NCI-H510A (cell line): ENCODE measurements around the gene CINP.

Experiments
- DNase-seq: peaks from one replicate; lab custom pipeline; 2025; lab: John Stamatoyannopoulos, UW

Gene CINP

DNA sequence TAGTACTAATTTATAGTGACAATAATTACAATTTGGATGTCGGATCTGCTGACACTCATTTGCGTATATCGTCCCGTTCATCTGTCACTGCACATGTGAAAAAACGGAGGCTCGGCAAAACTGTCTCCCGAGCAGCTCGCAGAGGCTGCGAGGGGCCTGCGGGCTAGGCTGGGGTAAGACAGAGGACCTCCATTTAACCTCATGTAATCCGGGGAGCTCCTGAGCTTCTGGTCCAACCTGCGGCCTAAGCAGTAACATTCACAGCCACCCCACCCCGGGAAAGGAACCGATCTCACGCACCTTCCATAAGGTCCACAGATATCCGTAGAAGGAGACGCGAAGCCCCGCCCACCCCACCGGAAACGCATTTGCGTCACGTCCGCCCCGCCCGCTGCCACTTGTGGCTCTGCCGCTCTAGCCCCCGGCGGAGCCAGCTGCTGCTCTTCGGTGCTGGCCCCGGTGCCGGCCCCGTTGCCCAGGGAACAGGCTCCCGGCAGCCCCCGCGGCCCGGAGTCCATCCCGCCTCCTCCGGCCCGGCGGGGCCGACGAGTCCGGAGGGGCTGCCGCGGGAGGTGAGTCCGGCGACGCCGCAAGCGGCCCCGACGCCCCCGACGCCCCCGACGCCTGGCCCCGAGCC is at the start of gene CINP, which contains the start of gene TECPR2:
CINP (minus strand) TSS at position 346 of the 637 bp plus-strand sequence; CDS start at position 307, 39 bp downstream.
TECPR2 (plus strand) TSS at position 397 of the 637 bp plus-strand sequence. CDS start 13,781 bp downstream, outside the sequence.
- DNase-seq: peak; percentile 96

DNA sequence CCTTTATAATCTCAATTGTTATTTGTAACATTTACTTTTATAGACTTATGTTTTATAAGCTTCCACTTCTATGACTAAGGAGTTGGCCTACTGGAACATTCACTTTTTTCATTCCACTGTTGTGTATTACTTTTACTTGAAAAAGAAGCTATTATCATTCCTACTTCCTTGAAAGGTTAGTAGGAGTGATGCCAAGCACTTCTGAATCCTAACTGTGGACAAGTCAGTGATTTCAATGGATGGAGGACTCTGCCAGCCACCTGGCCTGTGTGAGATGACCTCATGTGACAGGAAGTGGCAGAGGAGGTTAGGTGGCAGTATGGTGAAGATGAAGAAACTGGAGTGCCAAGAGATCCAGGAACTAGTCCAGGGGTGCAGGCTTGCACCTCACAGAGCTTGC is 46.0 kb upstream of the CINP start:
- DNase-seq: no peak

DNA sequence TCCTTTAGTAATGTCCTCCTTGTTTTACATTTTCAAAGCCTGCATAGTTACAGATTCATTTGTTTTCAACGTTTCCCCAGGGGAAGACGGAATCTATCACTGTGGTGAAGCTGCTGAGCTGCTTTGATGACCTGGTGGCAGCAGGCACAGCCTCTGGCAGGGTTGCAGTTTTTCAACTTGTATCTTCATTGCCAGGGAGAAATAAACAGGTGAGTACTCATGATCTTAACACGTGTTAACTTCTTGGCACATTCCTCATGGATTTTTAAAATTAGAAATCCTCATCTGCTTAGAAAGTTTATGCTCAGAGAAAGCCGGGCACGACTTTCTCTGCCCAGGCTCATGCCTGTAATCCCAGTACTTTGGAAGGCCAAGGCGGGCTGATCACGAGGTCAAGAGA is 44.6 kb upstream of the CINP start:
- no peak for DNase-seq

GRCh38 chr14:102403028-102403427 is 40.3 kb upstream of the CINP start:
- DNase-seq: no peak

DNA sequence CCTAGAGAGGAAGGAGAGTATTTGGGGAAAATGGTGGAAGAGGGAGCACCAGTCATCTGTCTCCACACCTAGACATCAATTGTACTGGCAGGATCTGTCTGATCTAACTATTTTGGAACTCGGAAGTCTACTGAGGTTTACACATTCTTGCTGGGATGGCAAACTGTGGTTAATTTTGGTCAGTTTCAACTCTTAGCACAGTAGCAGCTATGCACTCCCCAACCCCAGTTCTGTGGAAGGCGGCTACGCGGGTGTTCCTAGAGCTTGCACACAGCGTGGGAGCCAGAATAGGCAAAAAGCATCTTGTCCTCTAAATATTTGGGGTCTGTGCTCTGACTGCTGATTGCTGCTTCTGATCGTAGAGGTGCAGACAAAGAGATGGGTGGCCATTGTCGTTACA is 33.8 kb upstream of the CINP start:
- DNase-seq: no peak

- DNase-seq: no peak
Measured at GRCh38 chr14:102394717-102395375, 32.2 kb upstream of the CINP start.

- DNase-seq: no peak
Measured at GRCh38 chr14:102392506-102392905, 29.8 kb upstream of the CINP start.

GRCh38 chr14:102390064-102390855 is 27.6 kb upstream of the CINP start:
- DNase-seq: no peak

- DNase-seq: no peak
Measured at GRCh38 chr14:102389246-102389645, 26.6 kb upstream of the CINP start.

GRCh38 chr14:102387086-102387485 is 24.4 kb upstream of the CINP start:
- DNase-seq: no peak

DNA sequence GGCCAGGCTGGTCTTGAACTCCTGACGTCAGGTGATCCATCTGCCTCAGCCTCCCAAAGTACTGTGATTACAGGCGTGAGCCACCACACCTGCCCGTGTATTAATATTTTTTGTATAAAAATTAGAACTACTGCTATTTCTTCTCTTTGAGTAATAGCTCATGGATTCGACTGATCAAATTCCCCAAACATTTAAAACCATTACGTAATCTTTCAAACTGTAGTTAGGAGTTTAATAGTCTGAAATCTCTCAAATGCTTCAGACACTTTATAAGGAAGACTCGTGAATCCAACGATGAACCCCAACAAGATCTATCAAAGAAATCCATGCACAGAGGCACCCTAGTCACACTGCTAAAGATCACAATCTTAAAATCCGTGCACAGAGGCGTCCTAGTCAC is 16.1 kb upstream of the CINP start:
- no peak for DNase-seq

DNA sequence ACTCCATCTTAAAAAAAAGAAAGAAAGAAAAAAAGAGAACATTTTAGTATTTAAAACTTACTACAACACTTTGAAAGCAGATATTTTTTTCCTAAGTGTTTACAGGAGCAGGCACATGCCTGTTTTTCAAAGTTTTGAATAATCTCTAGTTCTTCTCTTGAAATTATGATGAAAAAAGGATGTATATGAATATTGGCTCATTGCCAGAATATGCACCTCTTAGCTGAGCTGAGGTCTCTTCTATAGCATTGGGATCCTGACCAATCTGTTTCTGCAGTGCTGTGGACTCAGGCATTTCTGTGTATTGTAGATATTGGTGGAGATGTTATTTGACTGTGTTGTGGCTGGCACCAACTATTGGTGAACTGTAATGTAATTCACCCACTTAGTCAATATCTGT is 15.0 kb upstream of the CINP start:
- no peak for DNase-seq

GRCh38 chr14:102375119-102375518 is 12.4 kb upstream of the CINP start:
- no peak for DNase-seq

GRCh38 chr14:102374264-102374663 is 11.6 kb upstream of the CINP start:
- DNase-seq: no peak

- DNase-seq: no peak
Measured at GRCh38 chr14:102373110-102373509, 10.4 kb upstream of the CINP start.

DNA sequence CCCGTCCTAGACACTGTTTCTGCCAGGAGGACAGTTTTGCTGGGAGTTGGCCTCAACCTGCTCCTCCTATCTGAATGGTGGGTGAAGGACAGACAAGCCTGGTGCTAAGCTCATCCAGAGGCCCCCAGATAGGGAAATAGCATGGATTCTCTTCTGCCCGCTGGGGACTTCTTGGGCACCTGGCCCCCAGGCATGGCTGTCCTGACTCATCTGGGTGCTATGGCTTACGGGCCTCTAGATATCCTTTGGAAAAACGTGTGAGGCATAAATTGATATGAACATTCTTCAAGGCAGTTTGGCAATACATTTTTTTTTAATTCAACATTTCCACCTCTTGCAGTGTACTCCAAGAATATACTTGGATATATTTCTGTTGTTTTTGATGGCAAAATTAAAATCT is 8.7 kb upstream of the CINP start:
- no peak for DNase-seq

GRCh38 chr14:102370305-102370809 is 7.7 kb upstream of the CINP start:
- DNase-seq: no peak

DNA sequence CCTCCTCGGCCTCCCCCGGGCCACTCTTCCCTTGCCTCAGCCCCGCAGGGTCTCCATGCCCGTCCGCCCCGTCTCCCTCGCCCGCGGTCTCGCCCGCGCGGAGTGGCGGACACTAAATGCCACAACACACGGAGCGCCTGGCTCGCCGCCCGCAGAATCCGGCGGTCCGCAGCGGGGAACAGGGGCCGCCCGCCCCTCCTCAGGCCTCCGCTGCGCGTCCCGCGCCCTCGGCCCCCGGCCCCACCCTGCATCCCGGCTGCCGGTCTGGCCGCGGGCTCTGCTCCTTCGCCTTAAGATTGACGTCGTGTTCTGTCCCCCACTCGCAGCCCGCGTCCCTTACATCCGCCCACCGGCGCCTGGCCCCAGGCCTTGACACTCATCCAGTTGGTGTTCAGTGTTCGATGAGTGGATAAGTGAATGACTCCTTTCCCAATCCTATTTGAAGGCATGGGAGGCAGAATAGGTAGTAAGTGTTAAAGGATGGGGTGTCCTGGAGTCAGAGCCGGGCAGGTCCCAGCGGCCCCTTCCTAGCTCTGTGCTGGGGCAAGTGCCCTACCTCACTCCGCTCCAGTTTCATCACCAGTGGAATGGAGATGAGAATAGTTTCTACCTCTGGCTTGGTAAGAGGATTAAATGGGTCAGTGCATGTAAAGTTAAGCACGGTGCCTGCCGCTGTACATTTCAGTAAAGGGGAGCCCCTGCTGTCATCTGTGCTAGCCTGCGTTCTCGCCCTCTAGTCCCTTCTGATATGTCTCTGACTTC is 673 bp upstream of the CINP start:
- no peak for DNase-seq

DNA sequence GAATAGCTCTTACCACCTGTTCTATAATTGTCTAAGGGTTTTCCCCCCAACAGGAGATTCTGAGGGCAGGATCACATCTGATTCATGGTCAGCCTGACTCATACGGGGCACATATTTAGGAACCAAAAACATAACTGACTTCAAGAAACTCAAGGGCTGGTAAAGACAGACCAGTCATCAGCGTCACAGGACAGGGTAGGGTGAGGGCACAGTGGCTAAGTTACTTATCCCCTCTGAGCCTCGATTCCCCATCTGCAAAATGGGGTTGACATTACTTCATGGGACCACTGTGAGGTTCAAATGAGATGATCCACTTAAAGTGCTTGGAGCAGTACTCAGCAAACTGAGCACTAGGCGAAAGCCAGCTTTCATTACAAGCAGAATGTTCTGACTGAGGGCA is 606 bp downstream of the CINP start:
- DNase-seq: no peak

- DNase-seq: no peak
Measured at GRCh38 chr14:102360388-102360787, 2.3 kb downstream of the CINP start.

- no peak for DNase-seq
Measured at GRCh38 chr14:102359341-102359740, 3.3 kb downstream of the CINP start.

DNA sequence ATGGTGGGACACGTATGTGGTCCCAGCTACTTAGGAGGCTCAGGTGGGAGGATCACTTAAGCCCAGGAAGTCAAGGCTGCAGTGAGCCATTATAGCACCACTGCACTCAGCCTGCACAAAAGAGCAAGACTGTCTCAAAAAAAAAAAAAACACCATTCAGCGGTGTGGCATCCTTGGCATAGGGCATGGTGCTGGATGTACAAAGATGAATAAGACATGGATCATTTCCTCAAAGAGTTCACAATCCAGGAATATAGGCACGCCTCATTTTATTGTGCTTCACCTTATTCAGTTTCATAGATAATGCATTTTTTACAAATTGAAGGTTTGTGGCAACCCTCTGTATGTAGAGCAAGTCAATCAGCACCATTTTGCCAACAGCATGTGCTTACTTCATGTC is 6.4 kb downstream of the CINP start:
- DNase-seq: no peak
